GM18858 (cell line): Measurements from ENCODE around the gene IPO8.
A peak's percentile ranks its signal among the peaks of the same experiment; 100 is the strongest.
"Not testable (repeated sequence)": the region's sequence is repeated elsewhere in the genome, so short reads cannot be mapped to it uniquely, and the experiment has no call there.

Experiments
- ATAC-seq: cut with Tn5 transposase; IDR thresholded peaks from one replicate; pipeline ENCODE4 v1.9.1; 2021; ENCODE audit not compliant: unreplicated experiment

IPO8 gene

DNA sequence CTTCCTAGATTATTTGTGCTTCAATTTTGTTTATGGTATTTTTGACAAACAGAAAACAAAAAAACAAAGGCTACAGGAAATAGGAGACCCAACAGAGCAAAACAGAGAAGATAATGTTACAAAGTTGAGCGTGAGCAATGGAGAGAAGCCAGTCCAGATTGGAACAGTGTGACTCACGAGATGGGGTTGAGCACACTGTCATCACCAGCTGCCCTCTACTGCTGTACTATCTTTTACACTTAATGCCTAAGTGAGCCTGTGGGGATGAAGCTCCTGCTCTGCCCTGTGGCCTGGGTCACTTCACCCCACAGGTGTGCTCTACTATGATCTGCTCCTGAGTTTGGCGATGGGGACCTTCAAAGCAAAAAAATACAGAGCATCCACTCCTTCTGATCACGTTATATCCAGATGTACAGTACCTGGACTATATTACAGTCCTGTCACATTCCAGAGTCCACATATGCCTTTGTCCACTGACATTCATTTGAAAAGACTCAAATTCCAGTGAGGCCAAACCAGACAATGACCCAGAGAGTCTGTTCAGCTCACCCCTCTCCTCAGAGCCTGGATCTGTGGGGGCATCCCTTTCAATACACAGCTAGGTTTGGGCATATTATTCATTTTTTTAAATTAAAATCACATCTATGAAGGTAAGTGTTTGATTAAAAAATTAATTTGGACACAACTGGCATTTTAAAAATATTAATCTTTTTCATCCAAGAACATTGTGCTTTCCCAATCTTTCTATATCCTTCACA, 4.4 kb downstream of the IPO8 start:
- ATAC-seq = no peak

DNA sequence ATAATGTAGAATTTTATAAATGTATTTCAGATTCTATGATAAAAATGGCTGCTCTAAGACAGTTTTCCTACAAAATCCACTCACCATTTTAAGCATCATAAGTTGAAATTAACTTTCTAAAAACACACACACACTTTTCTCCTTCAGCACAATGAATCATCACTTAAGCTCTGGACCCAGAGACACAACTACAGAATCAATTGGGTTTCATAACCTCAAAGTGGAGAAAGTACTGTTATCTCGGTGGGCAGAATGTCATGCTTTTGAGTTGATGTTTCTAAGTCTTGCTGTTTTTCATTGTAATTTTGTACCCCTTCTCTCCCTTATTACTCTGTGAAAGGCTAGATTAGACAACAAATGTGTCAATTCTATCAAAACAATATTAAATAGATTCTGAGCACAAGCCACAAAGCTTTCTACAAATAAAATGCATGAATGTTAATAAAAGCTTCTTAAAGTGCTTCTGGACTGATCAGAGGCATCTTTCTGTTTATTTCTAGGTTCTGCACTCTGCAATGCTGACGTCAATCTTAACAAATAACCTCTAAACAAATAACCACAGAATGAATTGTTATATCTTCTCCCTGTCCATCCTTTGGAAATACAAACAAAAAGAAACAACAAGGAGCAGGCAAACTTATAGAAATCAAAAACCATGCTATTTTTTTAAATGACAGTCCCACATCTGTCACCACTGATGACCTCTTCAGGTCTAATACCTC, 8.2 kb downstream of the IPO8 start:
- no peak for ATAC-seq

DNA sequence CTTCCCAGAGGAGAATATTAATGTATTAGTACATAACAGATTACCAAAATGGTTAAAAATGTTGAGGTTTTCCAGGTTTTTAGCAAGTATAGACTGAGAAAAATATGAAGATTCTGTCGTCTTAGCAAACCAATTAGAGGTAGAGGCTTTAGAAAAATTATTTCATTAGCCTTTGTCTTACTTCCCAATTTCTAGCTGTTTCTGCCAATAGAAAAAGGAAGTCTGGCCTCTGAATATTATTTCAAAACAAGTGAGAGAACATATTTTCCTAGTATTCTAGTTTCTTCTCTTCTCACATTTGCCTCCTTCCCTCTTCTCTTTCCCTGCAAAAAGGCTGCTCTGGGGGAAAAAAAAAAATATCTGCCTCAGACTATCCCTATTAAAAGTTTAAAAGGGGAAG, 16.4 kb downstream of the IPO8 start:
- no peak for ATAC-seq

DNA sequence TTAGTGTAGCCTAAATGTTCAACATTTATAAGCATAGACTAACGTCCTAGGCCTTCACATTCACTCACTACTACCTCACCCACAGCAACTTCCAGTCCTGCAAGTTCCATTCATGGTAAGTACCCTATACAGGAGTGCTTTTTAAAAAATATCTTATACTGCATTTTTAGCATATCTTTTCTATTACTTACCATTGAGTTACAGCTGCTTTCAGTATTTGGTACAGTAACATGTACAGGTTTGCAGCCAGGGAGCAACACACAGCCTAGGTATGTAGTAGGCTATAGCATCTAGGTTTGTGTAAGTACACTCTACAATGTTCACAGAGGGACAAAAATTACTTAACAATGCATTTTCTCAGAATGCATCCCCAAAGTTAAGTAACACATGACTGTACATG, 17.4 kb downstream of the IPO8 start:
- no peak for ATAC-seq

DNA sequence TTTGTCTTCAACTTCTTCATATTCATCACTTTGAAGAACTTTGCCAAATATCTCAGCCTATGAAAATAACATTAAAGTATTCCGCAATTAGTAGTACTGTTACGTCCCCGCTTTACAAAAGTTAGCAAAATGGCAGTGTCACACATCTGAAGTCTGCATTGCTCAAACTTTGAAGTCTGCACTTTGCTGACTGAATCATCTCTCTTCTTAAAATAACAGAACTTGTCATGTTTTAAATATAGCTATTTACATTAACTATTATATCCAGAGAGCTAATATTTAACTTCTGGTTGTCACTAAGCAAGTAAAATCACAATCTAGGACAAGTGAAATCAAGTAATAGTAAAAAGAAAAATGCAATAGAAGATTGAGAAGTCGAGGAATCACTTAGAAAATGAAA, 34.5 kb downstream of the IPO8 start:
- ATAC-seq = no peak

DNA sequence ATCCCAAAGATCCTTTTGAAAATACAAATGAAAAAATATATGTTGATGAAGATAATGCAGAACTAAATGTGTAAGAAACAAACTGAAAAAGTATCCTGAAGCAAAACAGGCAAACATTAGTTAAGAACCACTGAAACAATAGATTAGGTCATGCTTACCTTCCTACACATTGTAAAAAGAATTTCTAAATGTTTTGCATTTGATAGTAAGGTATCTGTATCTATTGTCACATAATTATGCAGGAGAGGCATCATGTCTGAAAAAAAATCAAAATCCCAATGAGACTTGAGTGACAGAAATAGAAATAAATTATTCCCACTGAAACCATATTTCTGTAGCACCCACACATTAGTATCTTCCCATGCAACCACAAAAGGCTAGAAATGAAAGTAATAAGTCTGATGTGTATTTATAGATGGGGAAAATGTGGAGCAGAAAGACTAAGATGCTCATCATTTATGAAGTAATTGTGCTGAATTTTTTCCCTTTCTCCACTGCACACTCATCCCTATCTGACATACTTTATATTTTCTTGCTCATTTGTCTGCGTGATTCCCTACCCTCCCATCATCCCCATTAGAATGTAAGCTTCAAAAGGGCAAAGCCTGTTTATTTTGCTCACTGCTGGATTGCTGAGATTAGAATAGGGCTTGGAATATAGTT, 43.5 kb downstream of the IPO8 start:
- ATAC-seq = no peak

DNA sequence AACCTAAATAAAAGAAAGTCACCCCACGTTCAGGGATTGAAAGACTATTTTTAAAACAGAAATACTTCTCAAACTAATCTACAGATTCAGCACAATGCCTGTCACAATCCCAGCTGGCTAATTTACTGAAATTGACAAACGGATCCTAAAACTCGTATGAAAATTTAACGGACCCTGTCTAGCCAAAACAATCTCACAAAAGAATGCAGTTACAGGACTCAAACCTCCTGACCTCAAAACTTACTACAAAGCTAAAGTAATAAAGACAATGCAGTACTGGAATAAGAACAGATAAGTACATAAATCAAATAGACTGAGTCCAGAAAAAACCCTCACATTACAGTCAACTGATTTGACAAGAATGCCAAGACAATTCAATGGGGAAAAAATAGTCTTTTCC, 48.8 kb downstream of the IPO8 start:
- no peak for ATAC-seq

DNA sequence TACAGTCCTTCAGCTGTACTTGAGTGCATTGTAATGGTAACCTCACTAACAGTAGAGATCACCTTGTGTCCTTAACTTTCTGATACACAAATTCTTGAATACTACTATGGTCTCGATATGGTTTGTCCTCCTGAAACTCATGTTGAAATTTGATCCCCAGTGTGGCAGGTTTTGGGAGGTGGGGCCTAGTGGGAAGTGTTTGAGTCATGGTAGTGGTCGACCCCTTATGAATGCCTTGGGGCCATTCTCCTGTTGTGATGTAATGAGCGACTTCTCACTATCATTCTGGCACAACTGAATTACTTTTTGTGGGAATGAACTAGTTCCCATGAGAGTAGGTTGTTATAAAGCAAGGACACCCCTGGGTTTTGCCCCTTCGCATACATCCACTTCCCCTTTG, 52.3 kb downstream of the IPO8 start:
- no peak for ATAC-seq

DNA sequence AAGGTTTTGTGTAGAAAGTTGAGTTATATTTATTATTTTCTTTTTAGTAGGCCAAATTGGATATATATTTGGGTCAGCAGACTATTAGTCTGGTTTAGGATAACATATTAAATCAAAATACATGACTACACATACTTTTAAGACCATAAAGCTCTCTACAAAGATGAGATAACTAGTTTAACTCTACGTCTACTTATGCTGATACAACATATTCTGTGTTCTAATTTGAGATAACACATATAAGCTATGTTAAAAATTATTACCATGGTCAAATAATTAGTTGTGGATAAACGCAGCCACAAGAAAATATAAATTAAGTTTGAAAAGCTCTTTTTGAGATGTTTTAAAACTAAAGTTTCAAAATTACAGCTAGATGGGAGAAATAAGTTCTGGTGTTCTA, 55.3 kb downstream of the IPO8 start:
- no peak for ATAC-seq

DNA sequence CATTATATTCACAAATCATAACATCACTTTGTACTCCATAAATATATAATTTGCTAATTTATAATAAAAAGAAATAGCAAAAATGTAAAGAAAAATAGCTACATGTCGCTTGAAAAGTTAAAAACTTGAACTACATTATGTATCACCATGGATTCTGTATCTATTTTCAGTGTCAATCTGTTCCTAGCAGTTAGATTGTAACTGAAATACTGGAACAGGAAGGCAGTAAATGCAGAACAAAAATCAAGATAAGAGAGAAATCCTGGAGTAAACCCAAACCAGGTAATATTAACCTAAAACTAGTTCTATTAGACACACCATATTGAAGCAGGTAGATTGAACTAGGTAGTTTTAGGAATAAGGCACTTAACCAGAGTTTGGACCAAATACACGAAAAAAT, 60.3 kb downstream of the IPO8 start:
- ATAC-seq = no peak

DNA sequence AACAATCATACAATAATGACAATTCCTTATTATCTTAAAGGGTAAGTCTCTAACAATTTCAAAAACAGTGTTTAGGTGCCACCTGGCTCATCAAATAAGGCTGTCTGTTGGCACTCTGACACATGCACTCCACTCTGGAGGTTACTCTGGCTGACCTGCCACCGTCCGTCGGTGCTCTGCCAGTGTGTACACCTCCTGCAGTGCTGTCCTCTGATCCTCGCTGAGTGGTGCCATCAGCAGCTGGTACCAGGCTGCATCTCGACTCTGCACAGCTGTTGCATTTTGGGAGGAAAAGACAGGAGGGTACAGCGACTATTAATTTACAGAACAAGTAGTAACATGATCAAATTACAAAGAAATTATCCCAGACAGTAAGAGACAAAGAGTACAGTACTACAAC, 63.9 kb downstream of the IPO8 start:
- ATAC-seq = no peak

DNA sequence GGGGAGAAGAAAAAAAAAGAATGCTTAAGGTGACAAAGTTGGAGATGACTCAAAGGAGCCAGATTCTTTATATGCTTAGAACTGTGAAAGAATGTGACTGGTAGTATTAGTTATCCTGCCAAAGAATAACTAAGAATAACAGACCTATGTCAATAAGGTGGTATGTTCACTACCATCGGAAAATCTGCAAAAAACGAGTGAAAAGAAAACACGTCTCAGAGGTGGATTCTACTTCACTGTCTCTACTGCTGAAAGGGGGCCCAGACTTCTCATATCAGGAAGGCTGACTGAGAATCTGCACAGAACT, 64.7 kb downstream of the IPO8 start:
- no peak for ATAC-seq

DNA sequence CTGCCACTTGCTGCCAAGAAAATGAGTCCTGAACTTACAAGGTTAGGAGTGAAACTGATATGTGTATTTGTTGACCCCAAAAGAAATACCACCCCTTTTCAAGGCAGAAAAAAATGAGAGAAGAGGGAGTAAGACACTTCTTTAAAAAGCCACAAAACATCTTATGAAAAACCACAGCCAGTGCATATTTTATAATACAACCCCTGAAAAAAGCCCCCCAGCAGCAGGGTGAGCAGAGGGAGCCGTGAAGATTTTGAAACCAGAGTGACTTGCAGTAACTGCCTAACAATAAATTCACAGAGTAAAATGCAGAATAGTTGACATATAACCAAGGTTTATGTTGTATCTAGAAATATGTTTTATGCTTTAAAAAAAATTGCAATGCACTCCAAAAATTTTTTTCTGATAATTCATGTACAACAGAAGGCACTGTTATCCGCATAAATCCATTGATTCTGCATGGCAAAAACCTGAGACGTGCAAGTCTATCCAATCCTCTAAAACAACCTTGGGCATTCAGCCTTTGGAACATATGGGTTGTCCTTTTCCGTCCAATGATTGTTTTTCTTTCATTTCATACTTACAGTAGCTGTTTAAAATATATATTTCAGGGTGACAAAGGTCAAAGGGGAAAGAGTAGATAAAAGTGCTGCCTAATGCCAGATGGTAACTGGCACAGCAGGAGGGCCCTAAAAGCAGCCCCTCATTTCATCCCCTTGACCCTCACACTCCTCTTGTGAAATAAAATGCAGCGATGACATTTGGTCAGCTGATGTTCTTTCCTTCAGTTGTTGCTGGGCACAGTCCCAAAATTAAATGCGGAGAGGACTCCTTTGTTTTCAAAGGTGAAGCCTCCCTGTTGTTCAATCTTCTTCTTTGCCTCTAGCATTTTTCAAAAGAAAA, 65.3 kb downstream of the IPO8 start:
- ATAC-seq = no peak

DNA sequence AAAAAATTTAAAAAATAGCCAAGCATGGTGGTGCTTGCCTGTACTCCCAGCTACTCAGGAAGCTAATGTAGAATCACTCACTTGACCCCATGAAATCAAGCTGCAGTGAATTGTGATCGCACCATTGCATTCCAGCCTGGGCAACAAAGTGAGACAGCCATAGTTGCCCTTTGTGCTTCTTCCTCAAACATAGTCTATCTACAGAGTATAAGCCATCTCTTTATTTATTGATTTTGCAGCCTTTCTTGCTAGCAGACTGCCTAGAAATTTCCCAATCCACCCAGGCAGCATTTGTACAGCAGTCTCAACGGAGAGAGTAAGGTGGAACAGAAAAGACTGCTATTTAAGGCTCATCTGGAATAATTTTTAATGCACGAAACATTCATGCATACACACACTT, 68.8 kb downstream of the IPO8 start:
- ATAC-seq = no peak

DNA sequence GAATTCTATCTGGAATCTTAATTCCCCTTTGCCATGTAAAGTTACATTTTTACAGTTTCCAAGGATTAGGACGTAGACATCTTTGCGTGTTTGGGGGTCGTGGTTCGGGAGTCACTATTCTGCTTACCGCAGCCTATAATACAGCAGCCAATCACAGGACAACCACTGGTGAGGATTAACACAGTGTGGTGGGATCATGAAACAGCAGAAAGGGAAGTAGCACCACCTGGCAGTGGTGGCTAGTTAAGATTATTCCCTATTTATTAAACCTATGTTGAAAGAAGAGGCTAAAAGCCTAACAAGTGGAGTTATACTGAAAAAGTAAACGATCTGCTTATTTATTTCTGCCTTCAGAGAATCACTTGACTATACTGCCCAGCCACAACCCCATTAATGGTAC, 71.7 kb downstream of the IPO8 start:
- ATAC-seq = no peak

DNA sequence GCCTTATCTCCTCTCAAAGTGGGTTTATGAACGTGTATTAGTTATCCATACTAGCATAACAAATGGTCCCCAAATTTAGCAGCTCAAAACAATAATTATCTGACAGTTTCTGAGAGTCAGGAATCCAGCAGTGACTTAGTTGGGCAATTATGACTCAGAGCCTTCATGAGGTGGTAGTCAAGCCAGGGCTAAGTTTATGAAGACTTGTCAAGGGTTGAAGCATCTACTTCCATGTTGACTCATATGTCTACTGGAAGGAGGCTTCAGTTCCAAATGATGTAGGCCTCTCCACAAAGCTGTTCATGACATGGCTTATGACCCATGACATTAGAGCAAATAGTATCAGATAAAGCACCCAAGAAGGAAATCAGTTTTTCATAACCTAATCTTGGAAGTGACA, 73.2 kb downstream of the IPO8 start:
- ATAC-seq = peak; percentile 97

DNA sequence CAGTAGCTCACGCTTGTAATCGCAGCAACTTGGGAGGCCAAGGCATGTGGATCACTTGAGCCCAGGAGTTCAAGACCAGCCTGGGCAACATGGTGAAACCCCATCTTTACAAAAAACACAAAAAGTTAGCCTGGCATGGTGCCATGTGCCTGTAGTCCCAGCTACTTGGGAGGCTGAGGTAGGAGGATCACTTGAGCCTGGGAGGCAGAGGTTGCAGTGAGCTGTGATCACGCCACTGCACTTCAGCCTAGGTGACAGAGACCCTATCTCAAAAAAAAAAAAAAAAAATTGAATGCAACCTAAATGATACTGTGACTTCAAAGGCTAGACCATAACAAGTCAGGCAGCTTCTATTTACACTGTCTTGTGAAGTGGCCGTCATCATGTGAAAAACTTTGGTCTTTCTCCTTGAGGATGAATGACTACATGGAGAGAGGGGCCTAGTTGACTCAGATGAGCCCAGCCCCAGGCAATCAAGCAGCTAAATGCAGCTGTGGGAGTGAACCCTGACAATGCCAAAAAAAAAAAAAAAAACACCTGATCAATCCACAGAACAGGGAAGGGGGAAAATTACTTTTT, 73.9 kb downstream of the IPO8 start:
- ATAC-seq = not testable (repeated sequence)

DNA sequence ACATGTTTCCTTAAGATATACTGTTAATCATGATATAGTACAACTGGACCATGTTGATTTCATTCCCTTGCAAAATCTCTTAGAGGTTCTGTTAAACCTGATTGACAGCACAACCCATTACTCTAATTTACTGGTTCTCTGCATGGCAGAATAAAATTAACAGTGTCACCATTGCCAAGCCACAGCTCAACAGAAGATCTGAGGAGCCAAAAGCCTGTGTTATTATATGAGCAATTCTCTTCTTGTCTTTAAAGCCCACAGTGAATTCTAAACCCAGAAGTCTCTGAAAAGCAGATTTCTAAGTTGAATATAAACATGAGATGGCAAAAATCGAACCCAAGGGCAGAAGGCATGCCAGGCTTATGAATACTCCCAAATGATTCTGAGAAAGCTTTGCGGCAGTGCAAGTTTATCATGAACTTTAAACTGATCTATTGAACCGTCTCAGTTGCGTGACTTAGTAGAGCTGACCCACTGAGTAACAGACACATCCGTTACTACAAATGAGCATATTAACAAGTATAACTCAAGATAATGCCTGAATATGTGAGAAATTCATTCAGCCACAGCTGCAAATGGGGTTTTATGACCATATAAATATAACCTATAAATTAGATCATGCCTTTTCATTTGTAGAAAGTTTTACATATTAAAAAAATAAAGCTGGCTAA, 78.2 kb downstream of the IPO8 start:
- no peak for ATAC-seq

DNA sequence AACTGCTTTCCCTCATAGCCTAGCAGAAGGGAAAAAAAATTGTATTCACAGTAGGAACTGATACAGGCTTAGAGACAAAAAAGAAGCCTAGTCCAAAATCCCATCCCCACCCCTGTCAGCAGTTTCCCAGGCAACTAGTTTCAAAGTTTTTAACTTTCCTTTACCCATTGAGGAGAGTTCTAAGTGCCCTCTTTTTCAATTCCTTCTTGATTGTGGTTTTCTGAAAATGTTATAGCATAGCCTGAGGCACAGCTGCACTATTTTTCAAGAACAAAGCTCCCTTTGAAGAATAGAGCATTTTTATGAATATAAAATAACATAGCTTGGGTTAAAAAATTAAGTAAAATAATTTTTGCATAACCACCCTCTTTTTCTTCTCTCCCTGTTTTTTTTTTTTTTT, 81.6 kb downstream of the IPO8 start:
- no peak for ATAC-seq

DNA sequence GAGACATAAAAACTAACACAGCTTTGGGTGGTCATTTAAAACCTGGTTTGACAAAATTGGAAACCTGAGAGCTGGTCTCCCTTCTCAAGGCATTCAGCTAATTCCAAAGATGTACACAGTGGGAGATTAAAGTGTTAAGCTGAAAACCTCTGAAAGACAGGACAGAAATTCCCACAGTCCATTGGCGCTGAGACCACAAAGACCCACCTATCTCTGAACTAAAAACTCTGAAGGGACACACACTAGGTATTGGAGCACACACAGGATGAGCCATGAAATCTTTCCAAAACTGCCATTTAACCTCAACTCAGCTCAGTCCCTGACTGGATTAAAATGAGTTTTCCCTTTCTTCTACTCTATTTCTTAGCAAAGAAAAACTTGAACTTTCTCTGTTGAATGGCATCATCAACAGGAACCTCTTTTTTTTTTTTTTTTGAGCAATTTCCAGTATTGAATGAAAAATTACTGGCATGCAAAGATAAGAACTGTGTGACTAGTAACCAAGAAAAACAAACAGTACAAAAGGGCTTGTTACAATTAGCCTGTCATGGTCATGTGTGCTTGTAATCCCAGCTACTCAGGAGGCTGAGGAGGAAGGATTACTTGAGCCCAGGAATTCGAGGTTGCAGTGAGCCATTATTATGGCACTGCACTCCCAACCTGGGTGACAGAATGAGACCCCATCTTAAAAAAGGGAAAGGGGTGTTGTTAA, 82.4 kb downstream of the IPO8 start:
- ATAC-seq = no peak
